NT2/D1 (cell line): ENCODE results near the gene ST3GAL4.

ENCODE experiments used
- SUZ12 ChIP-seq: IDR thresholded peaks from 2 replicates; pipeline ENCODE4 v1.6.1; 2011; ENCODE audit not compliant: insufficient read length, insufficient read depth; ENCODE audit errors: extremely low read depth
- YY1 ChIP-seq: IDR thresholded peaks from 2 replicates; pipeline ENCODE4 v1.6.1; 2011; ENCODE audit not compliant: insufficient read length, insufficient read depth
- ZNF274 ChIP-seq: IDR thresholded peaks from 2 replicates; pipeline ENCODE4 v1.6.1; 2011; ENCODE audit warnings: mild to moderate bottlenecking, low read depth, low read length

DNA sequence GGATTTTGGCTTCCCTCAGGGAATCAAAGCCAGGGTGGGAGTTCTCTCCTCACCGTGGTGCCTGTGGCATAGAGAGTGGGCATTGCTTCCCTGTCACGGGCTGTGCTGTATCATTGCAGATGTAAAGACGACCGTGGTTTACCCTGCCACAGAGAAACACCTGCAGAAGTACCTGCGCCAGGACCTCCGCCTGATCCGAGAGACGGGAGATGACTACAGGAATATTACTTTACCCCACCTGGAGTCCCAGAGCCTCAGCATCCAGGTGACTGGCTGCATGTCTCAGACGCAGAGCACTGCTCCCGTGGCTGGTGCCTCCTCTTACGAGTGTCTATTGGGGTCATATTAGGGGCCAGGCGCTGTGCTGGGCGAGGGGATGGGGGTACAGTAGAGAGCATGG, 24.2 kb upstream of the ST3GAL4 start:
- TF ChIP-seq ZNF274 (no peak), YY1 (no peak), SUZ12 (no peak)
